Measurements from ENCODE around the gene RAB7A. TPM values are rescaled to one million over a fixed set of nuclear protein-coding genes. Genes with fewer than 3 reads are reported as not detected.

RAB7A gene
- total and polyA plus RNA-seq, 2 of the 4 experiments (the other 2 are of a cell fraction) = 57.0 to 240 TPM

DNA sequence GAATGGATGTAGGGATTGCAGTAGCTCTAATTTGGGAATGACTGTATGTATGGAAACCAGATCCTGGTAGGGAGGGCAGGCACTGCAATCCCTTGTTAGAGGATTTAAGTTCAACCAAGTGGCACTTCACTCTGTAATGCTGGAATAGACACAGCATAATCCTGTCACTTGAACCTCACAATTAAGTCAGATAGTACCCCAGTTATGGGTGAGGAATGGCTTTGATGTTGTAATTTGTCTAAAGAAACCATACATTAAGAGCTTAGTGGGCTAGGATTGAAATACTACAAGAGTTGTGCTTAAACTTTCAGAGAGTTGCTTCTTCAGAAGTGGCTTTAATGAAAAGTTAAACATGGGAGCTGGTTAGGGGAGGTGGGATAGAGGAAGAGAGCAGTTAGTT is 9.3 kb downstream of the RAB7A start:
- POLR2A ChIA-PET (ENCODE audit: unreplicated experiment) = no interaction called here
- dilution Hi-C loops (cut with HindIII; ENCODE audit: low sequenced_read_pairs, unreplicated experiment) = no loop called here

More for the DNA sequence above, 9.3 kb downstream of the RAB7A start:
- CTCF ChIA-PET = interaction anchor here (0.8 kb wide), 1 partner anchor 55 kb away, joined by 3 read pairs; no protein-coding TSS in a partner anchor
- ATAC-seq (ENCODE audit: low read depth) (no peak), DNase-seq (no peak)
- Histone ChIP-seq H3K4me1 (ENCODE audit: control insufficient read depth, insufficient read depth, low read length) (peaks cover 14% of the 10 kb centered on the region), H3K4ac (ENCODE audit: low read depth, low read length) (no peak overlapping the region), H3K23ac (ENCODE audit: low read depth, low read length) (peak overlapping the region; percentile 89; the same call in 1 of the 2 replicates), H2AFZ (replicated peaks; ENCODE audit: low read length, poor library complexity) (no peak overlapping the region), H4K20me1 (ENCODE audit: insufficient read depth, low read length) (peaks cover 98% of the 10 kb centered on the region), H2BK120ac (ENCODE audit: low read depth, low read length) (no peak overlapping the region), H3K36me3 (ENCODE audit: control insufficient read depth, insufficient read depth, low read length) (peaks cover 3% of the 10 kb centered on the region), H3K9ac (ENCODE audit: low read depth, low read length) (no peak overlapping the region), H2AK5ac (ENCODE audit: low read depth, low read length) (no peak overlapping the region), H2BK5ac (ENCODE audit: low read depth, low read length, poor library complexity, severe bottlenecking) (peak overlapping the region; percentile 63), H3K9me1 (ENCODE audit: insufficient read depth, low read length) (peaks cover 27% of the 10 kb centered on the region), H3K27me3 (ENCODE audit: control insufficient read depth, insufficient read depth, low read length) (no peaks in the 10 kb centered on the region), H4K91ac (ENCODE audit: insufficient read depth, low read depth, low read length) (no peak overlapping the region), H3K9me3 (ENCODE audit: control insufficient read depth, insufficient read depth, low read length) (no peaks in the 10 kb centered on the region), H3K4me3 (ENCODE audit: insufficient read depth, low read depth, low read length) (no peak overlapping the region), H3K56ac (ENCODE audit: extremely low read depth, insufficient read depth, low read length) (no peak overlapping the region), H3K79me1 (ENCODE audit: low read depth in 1 of 2, low read length in 2 of 2) (peaks cover 10 to 66% of the 10 kb centered on the region in 2 experiments), H3K4me2 (ENCODE audit: low read depth, low read length) (peak overlapping the region; percentile 80; the same call in 1 of the 2 replicates), H3K18ac (ENCODE audit: low read depth, low read length) (no peak overlapping the region), H3K27ac (ENCODE audit: insufficient read depth, low read length) (no peak overlapping the region), H3K14ac (replicated peaks; ENCODE audit: low read depth, low read length) (no peak overlapping the region), H2AK9ac (replicated peaks; ENCODE audit: low read depth, low read length, poor library complexity) (no peak overlapping the region), H4K8ac (ENCODE audit: low read depth in 2 of 2, low read length in 2 of 2) (no peak overlapping the region), H4K5ac (ENCODE audit: low read depth, low read length) (no peak overlapping the region), H2BK15ac (ENCODE audit: low read depth, low read length) (no peak overlapping the region), H2BK20ac (ENCODE audit: low read depth, low read length) (no peak overlapping the region)
- in situ Hi-C loops (cut with MboI; ENCODE audit: low sequenced_read_pairs) = no loop called here
- TF ChIP-seq, protein P1, sequence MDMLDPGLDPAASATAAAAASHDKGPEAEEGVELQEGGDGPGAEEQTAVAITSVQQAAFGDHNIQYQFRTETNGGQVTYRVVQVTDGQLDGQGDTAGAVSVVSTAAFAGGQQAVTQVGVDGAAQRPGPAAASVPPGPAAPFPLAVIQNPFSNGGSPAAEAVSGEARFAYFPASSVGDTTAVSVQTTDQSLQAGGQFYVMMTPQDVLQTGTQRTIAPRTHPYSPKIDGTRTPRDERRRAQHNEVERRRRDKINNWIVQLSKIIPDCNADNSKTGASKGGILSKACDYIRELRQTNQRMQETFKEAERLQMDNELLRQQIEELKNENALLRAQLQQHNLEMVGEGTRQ (IDR thresholded peaks at IDR 0.05; ENCODE audit: low read depth, low read length) = no peak
- TF ChIP-seq MAFK (IDR thresholded peaks at IDR 0.05; ENCODE audit: low read depth, low read length) = no peak
- TF ChIP-seq RCOR1 (IDR thresholded peaks at IDR 0.05; ENCODE audit: insufficient replicate concordance, low read length) = no peak
- no peak for TF ChIP-seq RAD21 (IDR thresholded peaks at IDR 0.05; ENCODE audit: low read length)
- no peak for TF ChIP-seq MXI1 (IDR thresholded peaks at IDR 0.05; ENCODE audit: borderline replicate concordance, low read depth, low read length)
- no peak for TF ChIP-seq RFX5 (IDR thresholded peaks at IDR 0.05; ENCODE audit: low read depth, low read length)
- TF ChIP-seq SMC3 (IDR thresholded peaks at IDR 0.05; ENCODE audit: low read depth, low read length) = no peak
- TF ChIP-seq, protein P2, sequence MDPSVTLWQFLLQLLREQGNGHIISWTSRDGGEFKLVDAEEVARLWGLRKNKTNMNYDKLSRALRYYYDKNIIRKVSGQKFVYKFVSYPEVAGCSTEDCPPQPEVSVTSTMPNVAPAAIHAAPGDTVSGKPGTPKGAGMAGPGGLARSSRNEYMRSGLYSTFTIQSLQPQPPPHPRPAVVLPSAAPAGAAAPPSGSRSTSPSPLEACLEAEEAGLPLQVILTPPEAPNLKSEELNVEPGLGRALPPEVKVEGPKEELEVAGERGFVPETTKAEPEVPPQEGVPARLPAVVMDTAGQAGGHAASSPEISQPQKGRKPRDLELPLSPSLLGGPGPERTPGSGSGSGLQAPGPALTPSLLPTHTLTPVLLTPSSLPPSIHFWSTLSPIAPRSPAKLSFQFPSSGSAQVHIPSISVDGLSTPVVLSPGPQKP (IDR thresholded peaks at IDR 0.05; ENCODE audit: borderline replicate concordance, low read depth, low read length) = no peak
- no peak for TF ChIP-seq NFE2L2 (IDR thresholded peaks at IDR 0.05; ENCODE audit: low read depth, low read length)
- TF ChIP-seq BHLHE40 (IDR thresholded peaks at IDR 0.05; ENCODE audit: low read depth, low read length) = no peak
- no peak for TF ChIP-seq CHD1 (IDR thresholded peaks at IDR 0.05; ENCODE audit: low read depth, low read length)
- TF ChIP-seq, protein P3, sequence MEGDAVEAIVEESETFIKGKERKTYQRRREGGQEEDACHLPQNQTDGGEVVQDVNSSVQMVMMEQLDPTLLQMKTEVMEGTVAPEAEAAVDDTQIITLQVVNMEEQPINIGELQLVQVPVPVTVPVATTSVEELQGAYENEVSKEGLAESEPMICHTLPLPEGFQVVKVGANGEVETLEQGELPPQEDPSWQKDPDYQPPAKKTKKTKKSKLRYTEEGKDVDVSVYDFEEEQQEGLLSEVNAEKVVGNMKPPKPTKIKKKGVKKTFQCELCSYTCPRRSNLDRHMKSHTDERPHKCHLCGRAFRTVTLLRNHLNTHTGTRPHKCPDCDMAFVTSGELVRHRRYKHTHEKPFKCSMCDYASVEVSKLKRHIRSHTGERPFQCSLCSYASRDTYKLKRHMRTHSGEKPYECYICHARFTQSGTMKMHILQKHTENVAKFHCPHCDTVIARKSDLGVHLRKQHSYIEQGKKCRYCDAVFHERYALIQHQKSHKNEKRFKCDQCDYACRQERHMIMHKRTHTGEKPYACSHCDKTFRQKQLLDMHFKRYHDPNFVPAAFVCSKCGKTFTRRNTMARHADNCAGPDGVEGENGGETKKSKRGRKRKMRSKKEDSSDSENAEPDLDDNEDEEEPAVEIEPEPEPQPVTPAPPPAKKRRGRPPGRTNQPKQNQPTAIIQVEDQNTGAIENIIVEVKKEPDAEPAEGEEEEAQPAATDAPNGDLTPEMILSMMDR (conservative IDR thresholded peaks at IDR 0.05; ENCODE audit: low read depth, low read length) = no peak
- no peak for TF ChIP-seq POLR2A (IDR thresholded peaks at IDR 0.05; ENCODE audit: low read depth, low read length)
- TF ChIP-seq FOS (IDR thresholded peaks at IDR 0.05; ENCODE audit: low read depth, low read length) = no peak
- TF ChIP-seq MAZ (IDR thresholded peaks at IDR 0.05; ENCODE audit: borderline replicate concordance, low read depth, low read length) = no peak
- no peak for TF ChIP-seq CEBPB (IDR thresholded peaks at IDR 0.05; ENCODE audit: low read depth, low read length)
- BruUV-seq (replicated peaks) = no TSS peak
- intact Hi-C loops (cut with micrococcal nuclease) = no loop called here
